DOHH2 (cell line): Measurements from ENCODE around the gene MYCBP2.

ENCODE experiments used
- H3F3A ChIP-seq: fragments of 200-600 bp; sonication (generic), shearing (Covaris generic); 2 replicates; pipeline ENCODE4 v1.6.0; 2016; ENCODE audit warnings: antibody characterized with exemption, mild to moderate bottlenecking; ENCODE audit not compliant: control insufficient read depth, insufficient read depth
- H3K27ac ChIP-seq: fragments of 200-600 bp; sonication (generic); 2 replicates; pipeline ENCODE4 v1.5.1; 2014; ENCODE audit warnings: low read depth, mild to moderate bottlenecking, low read length, moderate library complexity
- H3K27me3 ChIP-seq: fragments of 200-600 bp; sonication (generic); 2 replicates; pipeline ENCODE4 v1.6.1; 2014; ENCODE audit warnings: mild to moderate bottlenecking, low read length, mixed read lengths; ENCODE audit not compliant: control insufficient read depth
- H3K36me3 ChIP-seq: fragments of 200-600 bp; sonication (generic); 2 replicates; pipeline ENCODE4 v1.6.1; 2014; ENCODE audit warnings: mild to moderate bottlenecking, low read length, moderate library complexity, mixed read lengths; ENCODE audit not compliant: control insufficient read depth
- H3K4me1 ChIP-seq: fragments of 200-600 bp; sonication (generic); 2 replicates; pipeline ENCODE4 v1.6.1; 2014; ENCODE audit warnings: mild to moderate bottlenecking, low read length, mixed read lengths; ENCODE audit not compliant: control insufficient read depth
- H3K4me2 ChIP-seq: fragments of 200-600 bp; sonication (generic); 2 replicates; pipeline ENCODE4 v1.6.0; 2014; ENCODE audit warnings: mild to moderate bottlenecking, low read length, moderate library complexity
- H3K4me3 ChIP-seq: fragments of 200-600 bp; sonication (generic); 2 replicates; pipeline ENCODE4 v1.5.1; 2014; ENCODE audit warnings: mild to moderate bottlenecking, low read length, mixed read lengths
- H3K79me2 ChIP-seq: fragments of 200-600 bp; sonication (generic); 2 replicates; pipeline ENCODE4 v1.6.1; 2014; ENCODE audit warnings: mild to moderate bottlenecking, low read length, mixed read lengths; ENCODE audit not compliant: control insufficient read depth
- H3K9me2 ChIP-seq: fragments of 200-600 bp; sonication (generic); replicated peaks from 2 replicates; pipeline ENCODE4 v1.6.1; 2014; ENCODE audit warnings: mild to moderate bottlenecking, low read length, mixed read lengths; ENCODE audit not compliant: control insufficient read depth
- H3K9me3 ChIP-seq: fragments of 200-600 bp; sonication (generic); 2 replicates; pipeline ENCODE4 v1.6.1; 2014; ENCODE audit warnings: antibody characterized with exemption, low read length, mixed read lengths; ENCODE audit not compliant: control insufficient read depth, insufficient read depth
- H4K20me1 ChIP-seq: fragments of 200-600 bp; sonication (generic); 2 replicates; pipeline ENCODE4 v1.6.0; 2014; ENCODE audit warnings: low read depth, mild to moderate bottlenecking, antibody characterized with exemption, low read length, moderate library complexity; ENCODE audit not compliant: control insufficient read depth, insufficient read depth
- EZH2phosphoT487 ChIP-seq: fragments of 200-600 bp; sonication (generic); IDR thresholded peaks from 2 replicates; pipeline ENCODE4 v1.6.1; 2017; ENCODE audit warnings: borderline replicate concordance, mild to moderate bottlenecking, antibody characterized with exemption, low read length, moderate library complexity, mixed read lengths
- TF ChIP-seq, protein P1 (sequence below): fragments of 200-600 bp; sonication (generic); IDR thresholded peaks from one replicate; pipeline ENCODE4 v1.5.1; 2014; ENCODE audit warnings: antibody characterized with exemption, mild to moderate bottlenecking, low read depth, low read length; ENCODE audit not compliant: poor library complexity, severe bottlenecking

Gene MYCBP2

DNA sequence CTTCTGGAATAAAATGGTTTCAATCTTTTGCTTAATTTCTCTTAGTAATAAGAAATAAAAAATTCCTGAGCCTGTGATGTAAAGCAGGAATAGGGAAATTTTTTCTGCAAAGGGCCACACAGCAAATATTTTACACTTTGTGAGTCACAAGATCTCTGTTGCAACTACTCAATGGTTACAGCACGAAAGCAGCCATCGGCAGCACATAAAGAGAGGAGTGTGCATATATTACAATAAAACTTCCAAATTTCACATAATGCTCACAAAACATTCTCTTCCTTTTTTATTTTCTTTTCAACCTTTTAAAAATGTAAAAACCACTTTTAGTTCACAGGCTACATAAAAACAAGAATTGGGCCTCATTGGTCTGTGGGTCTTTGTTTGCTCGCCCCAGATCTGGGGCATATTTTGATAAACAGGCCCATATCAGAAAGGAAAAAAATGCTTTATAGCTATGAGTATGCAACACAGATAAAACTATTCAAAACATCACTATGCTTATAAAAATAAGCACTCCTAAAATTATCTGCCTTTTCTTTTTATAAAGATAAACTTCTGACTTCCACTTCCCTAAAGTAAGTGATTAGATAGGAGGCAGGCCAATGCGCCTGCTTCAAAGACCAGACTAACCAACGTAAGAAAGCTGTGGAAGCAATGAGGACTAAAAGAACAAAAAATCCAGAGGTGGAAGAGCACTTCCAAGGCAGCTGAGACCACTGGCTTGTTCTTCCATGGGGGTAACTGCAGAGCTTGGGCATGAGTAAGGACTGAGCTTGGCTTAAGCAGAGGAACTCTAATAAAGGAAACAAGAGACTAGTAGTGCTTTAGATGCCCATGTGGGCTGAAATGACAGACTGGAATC is 26.5 kb downstream of the MYCBP2 start:
- peak overlapping the region; percentile 31 for H3K27ac ChIP-seq

DNA sequence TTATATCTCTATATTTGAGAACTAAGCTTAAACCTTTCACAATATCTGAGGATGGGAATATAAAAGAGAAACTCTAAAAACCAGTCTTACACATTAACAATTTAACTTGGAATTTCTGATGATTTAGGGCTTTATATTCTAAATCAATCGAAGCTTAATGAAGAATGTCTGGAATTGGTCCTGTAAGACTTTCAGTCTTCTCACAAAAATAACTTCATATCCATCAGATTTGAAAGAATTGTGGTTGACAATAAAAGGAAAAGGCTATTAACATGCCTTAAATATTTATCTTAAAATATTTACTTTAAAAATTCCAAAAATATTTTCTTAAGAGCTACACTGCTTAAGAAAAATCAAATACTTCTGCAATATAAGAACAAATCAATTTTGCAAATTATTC is 27.3 kb downstream of the MYCBP2 start:
- peaks cover 90% of the 10 kb centered on the region for H3K79me2 ChIP-seq
- no peak overlapping the region for H3K27ac ChIP-seq
- no peaks in the 10 kb centered on the region for H3K27me3 ChIP-seq
- peaks cover 17% of the 10 kb centered on the region for H3K36me3 ChIP-seq
- peaks cover 4% of the 10 kb centered on the region; the same call in 1 of the 2 replicates for H3F3A ChIP-seq
- H3K4me2 ChIP-seq: peak overlapping the region; percentile 70
- H3K4me1 ChIP-seq: peaks cover 59% of the 10 kb centered on the region
- H4K20me1 ChIP-seq: peaks cover 36% of the 10 kb centered on the region
- H3K4me3 ChIP-seq: no peak overlapping the region
- TF ChIP-seq, protein P1, sequence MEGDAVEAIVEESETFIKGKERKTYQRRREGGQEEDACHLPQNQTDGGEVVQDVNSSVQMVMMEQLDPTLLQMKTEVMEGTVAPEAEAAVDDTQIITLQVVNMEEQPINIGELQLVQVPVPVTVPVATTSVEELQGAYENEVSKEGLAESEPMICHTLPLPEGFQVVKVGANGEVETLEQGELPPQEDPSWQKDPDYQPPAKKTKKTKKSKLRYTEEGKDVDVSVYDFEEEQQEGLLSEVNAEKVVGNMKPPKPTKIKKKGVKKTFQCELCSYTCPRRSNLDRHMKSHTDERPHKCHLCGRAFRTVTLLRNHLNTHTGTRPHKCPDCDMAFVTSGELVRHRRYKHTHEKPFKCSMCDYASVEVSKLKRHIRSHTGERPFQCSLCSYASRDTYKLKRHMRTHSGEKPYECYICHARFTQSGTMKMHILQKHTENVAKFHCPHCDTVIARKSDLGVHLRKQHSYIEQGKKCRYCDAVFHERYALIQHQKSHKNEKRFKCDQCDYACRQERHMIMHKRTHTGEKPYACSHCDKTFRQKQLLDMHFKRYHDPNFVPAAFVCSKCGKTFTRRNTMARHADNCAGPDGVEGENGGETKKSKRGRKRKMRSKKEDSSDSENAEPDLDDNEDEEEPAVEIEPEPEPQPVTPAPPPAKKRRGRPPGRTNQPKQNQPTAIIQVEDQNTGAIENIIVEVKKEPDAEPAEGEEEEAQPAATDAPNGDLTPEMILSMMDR: no peak
- no peak for TF ChIP-seq EZH2phosphoT487
- no peaks in the 10 kb centered on the region for H3K9me2 ChIP-seq
- H3K9me3 ChIP-seq: no peaks in the 10 kb centered on the region

More for the DNA sequence above, 26.5 kb downstream of the MYCBP2 start:
- Histone ChIP-seq H3K4me1 (peaks cover 67% of the 10 kb centered on the region), H3F3A (peaks cover 4% of the 10 kb centered on the region; the same call in 1 of the 2 replicates), H3K79me2 (peaks cover 96% of the 10 kb centered on the region), H3K27me3 (no peaks in the 10 kb centered on the region), H3K9me2 (no peaks in the 10 kb centered on the region), H3K4me2 (peak overlapping the region; percentile 70), H3K36me3 (peaks cover 12% of the 10 kb centered on the region), H3K4me3 (peak overlapping the region; percentile 54), H4K20me1 (peaks cover 42% of the 10 kb centered on the region), H3K9me3 (no peaks in the 10 kb centered on the region)
- TF ChIP-seq EZH2phosphoT487: no peak
- TF ChIP-seq, protein P1: no peak

DNA sequence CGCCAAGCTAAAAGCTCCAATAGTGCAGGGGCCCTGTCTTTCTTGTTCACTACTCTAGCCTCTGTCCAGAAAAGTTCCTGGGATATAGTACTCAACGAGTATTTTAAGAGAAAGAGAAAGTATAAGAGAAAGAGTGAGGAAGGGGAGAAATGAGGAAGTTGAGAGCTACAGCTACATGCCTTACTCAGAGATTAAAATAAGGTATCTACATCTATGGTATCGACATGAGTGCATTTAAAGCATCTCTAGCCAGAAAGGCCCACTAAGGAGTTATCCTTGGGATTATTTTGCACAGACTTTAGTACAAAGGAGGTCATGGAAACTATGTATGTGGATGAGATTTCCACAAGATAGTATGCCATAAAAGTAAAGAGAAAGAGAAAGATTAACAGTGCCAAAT is 28.5 kb downstream of the MYCBP2 start:
- Histone ChIP-seq H3K4me2 (peak overlapping the region; percentile 26), H4K20me1 (peaks cover 27% of the 10 kb centered on the region), H3K36me3 (peaks cover 27% of the 10 kb centered on the region), H3K27me3 (no peaks in the 10 kb centered on the region), H3K4me3 (no peak overlapping the region), H3K79me2 (peaks cover 78% of the 10 kb centered on the region), H3F3A (peaks cover 4% of the 10 kb centered on the region; the same call in 1 of the 2 replicates), H3K27ac (no peak overlapping the region), H3K9me2 (no peaks in the 10 kb centered on the region), H3K4me1 (peaks cover 50% of the 10 kb centered on the region), H3K9me3 (no peaks in the 10 kb centered on the region)
- TF ChIP-seq, protein P1: no peak
- TF ChIP-seq EZH2phosphoT487: no peak
